Measurements from ENCODE around the gene OR8D4. TPM values are rescaled to one million over a fixed set of nuclear protein-coding genes. Genes with fewer than 3 reads are reported as not detected.

OR8D4 gene
- not detected in 2 replicates for total RNA-seq

DNA sequence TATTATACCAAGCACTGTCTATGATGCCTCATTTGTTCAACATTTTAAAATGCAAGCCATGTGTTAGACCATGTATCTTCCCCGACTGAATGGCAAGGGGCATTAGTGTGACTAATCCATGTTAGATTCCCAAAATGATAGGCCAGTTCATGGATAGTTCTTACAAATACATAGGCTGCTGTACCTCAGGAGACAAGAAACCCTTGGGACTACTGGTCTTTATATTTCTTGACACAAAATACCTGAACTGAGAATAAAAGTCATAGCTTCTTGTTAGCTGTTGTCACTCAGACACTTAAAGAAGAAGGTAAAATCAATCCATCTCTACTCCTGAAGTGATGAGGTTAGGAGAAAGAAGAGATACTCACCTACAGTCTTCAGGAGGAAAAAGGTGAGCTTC is at the start of gene OR8D4:
TSS of gene OR8D4 (plus strand) at position 301 of the 400 bp plus-strand sequence. CDS start 4,265 bp downstream, outside the sequence.

DNA sequence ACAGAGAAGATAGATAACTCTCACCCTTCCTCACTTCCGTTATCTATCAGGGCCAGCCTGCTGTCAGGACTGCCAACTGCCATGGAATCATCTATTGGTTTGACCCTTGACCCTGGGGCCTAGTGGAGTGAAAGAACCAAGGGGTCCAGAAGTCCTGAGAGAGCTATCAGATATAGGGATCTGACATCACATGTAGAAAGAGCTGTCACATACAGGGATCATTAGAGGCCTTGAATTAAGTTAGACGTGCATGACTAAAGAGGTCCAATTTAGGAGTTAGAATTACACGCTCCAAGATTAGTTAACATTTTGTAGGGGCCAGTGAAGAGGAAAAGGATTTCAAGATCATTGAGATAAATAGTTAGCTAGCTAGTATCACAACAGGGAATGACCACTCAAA is 16.4 kb upstream of the OR8D4 start, which contains the start of gene TMEM225:
TSS of gene TMEM225 (minus strand) at position 101 of the 400 bp plus-strand sequence. CDS start 245 bp downstream, outside the sequence.

GRCh38 chr11:123939317-123939716 is 37.4 kb downstream of the OR8D4 start, which contains the start of gene OR4D5:
TSS of gene OR4D5 (plus strand) at chr11:123939617. CDS start at chr11:123939617, 0 bp downstream.

DNA sequence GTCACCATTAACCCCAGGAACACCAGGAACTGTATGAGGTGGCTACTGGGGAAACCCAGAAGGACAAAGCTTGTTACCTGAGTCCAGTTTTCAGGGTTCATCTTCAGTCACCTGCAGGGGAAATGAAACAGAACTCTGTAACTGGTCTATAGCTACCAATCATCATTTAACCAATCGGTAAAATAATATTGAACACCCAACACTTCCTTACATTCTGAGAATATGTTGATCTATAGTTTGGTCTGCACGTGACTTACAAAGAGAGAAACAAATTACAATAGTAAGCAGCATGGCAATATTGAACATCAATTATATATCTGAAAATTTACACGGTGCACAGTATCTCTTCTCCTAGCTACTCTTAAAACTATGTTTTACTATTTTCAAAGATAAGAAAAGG is 41.8 kb downstream of the OR8D4 start, which contains the start of gene OR6T1:
TSS of gene OR6T1 (minus strand) at position 101 of the 400 bp plus-strand sequence. CDS start at position 101, 0 bp downstream.

Other genes starting within 250 kb of the OR8D4 start
- gene SCN3B, start 247.5 kb upstream of the OR8D4 start, total RNA-seq, result under 0.01 TPM in 2 replicates
- 3.9 and 4.6 TPM in 2 replicates for gene ZNF202, start 160.5 kb upstream of the OR8D4 start, total RNA-seq
- gene OR6X1, start 147.6 kb upstream of the OR8D4 start, total RNA-seq, result not detected in 2 replicates
- gene OR6M1, start 95.8 kb upstream of the OR8D4 start, total RNA-seq, result not detected in 2 replicates
- gene TMEM225, start 16.5 kb upstream of the OR8D4 start, total RNA-seq, result not detected in 2 replicates
- gene OR4D5, start 37.5 kb downstream of the OR8D4 start, total RNA-seq, result not detected in 2 replicates
- not detected in 2 replicates for gene OR6T1, start 41.7 kb downstream of the OR8D4 start, total RNA-seq
- not detected in 2 replicates for gene OR10S1, start 75.6 kb downstream of the OR8D4 start, total RNA-seq
- gene OR10G6, start 93.0 kb downstream of the OR8D4 start, total RNA-seq, result not detected in 2 replicates
- not detected in 2 replicates for gene OR10G4, start 110.8 kb downstream of the OR8D4 start, total RNA-seq
- not detected in 2 replicates for gene OR10G9, start 120.8 kb downstream of the OR8D4 start, total RNA-seq
- not detected in 2 replicates for gene OR10G8, start 124.6 kb downstream of the OR8D4 start, total RNA-seq
- gene OR10G7, start 139.2 kb downstream of the OR8D4 start, total RNA-seq, result not detected in 2 replicates
- gene VWA5A, start 213.3 kb downstream of the OR8D4 start, total RNA-seq, result 20.9 and 25.5 TPM in 2 replicates